CD14-positive monocyte (primary cell): Measurements from ENCODE around the gene TANC2. TPM values are rescaled to one million over a fixed set of nuclear protein-coding genes. Genes with fewer than 3 reads are reported as not detected.

ENCODE experiments used
- DNase-seq, 3 donors: peaks; one replicate each; pipeline ENCODE4 v3.0.0-alpha.2; 2011 to 2022
- H2AFZ ChIP-seq: 2 replicates; pipeline ENCODE4 v1.6.0; 2012; ENCODE audit warnings: mild to moderate bottlenecking, low read depth, low read length, inconsistent platforms; ENCODE audit not compliant: insufficient read depth, poor library complexity, severe bottlenecking
- H3K27ac ChIP-seq, 2 donors: 1 replicate in 1 of 2; 2 replicates in 1 of 2; pipeline ENCODE4 v1.5.1; 2012 to 2013; ENCODE audit warnings: low read length in 2 of 2, control low read depth in 1 of 2, inconsistent platforms in 1 of 2, low read depth in 1 of 2, mild to moderate bottlenecking in 1 of 2
- H3K27me3 ChIP-seq, 2 donors: one replicate each; pipeline versions ENCODE4 v1.6.0 to v1.6.1; 2011 to 2013; ENCODE audit warnings: low read length in 2 of 2; ENCODE audit not compliant: control insufficient read depth in 2 of 2, insufficient read depth in 2 of 2
- H3K36me3 ChIP-seq, 2 donors: replicated peaks in 1 of 2; 1 replicate in 1 of 2; 2 replicates in 1 of 2; pipeline versions ENCODE4 v1.5.1 to v1.6.1; 2012 to 2013; ENCODE audit warnings: low read length in 2 of 2, control low read depth in 1 of 2, inconsistent platforms in 1 of 2, mild to moderate bottlenecking in 1 of 2; ENCODE audit not compliant: insufficient read depth in 2 of 2, control insufficient read depth in 1 of 2
- H3K4me1 ChIP-seq, 2 donors: 1 replicate in 1 of 2; 2 replicates in 1 of 2; pipeline versions ENCODE4 v1.5.1 to v1.6.1; 2012 to 2013; ENCODE audit warnings: low read length in 2 of 2, control low read depth in 1 of 2, inconsistent platforms in 1 of 2, mild to moderate bottlenecking in 1 of 2, moderate library complexity in 1 of 2; ENCODE audit not compliant: insufficient read depth in 2 of 2, control insufficient read depth in 1 of 2
- H3K4me2 ChIP-seq: replicated peaks from 2 replicates; pipeline ENCODE3; 2012; ENCODE audit warnings: low read length, moderate library complexity, mild to moderate bottlenecking; ENCODE audit not compliant: poor library complexity, severe bottlenecking; ENCODE audit errors: extremely low read depth
- H3K4me3 ChIP-seq, 3 experiments: fragments of 200-600 bp in 1 of 3; sonication (generic) in 1 of 3; replicated peaks in 1 of 3; 1 replicate in 2 of 3; 2 replicates in 1 of 3; pipeline ENCODE4 v1.5.1; 2011 to 2013; ENCODE audit warnings: low read length in 3 of 3, mild to moderate bottlenecking in 3 of 3, control low read depth in 2 of 3, low read depth in 2 of 3, inconsistent platforms in 1 of 3, moderate library complexity in 1 of 3
- H3K79me2 ChIP-seq: 2 replicates; pipeline ENCODE4 v1.6.0; 2012; ENCODE audit warnings: mild to moderate bottlenecking, control low read depth, inconsistent platforms, low read length, moderate library complexity; ENCODE audit not compliant: insufficient read depth
- H3K9ac ChIP-seq: 2 replicates; pipeline ENCODE4 v1.6.0; 2017; ENCODE audit warnings: low read length, mild to moderate bottlenecking; ENCODE audit not compliant: insufficient read depth, poor library complexity, severe bottlenecking
- H3K9me3 ChIP-seq, 2 donors: replicated peaks in 1 of 2; 1 replicate in 1 of 2; 2 replicates in 1 of 2; pipeline versions ENCODE4 v1.5.1 to v1.6.1; 2012 to 2013; ENCODE audit warnings: low read length in 2 of 2, control low read depth in 1 of 2; ENCODE audit not compliant: control insufficient read depth in 1 of 2, insufficient read depth in 1 of 2
- H4K20me1 ChIP-seq: 2 replicates; pipeline ENCODE4 v1.6.0; 2012; ENCODE audit warnings: mild to moderate bottlenecking, low read length, control low read depth, moderate library complexity; ENCODE audit not compliant: insufficient read depth
- H3K27ac Mint-ChIP-seq, 7 donors: one replicate each; pipeline ENCODE4 v1.8.0; 2020; ENCODE audit warnings: mild to moderate bottlenecking in 7 of 7, mixed read lengths in 7 of 7, moderate library complexity in 6 of 7, inconsistent platforms in 2 of 7
- H3K27me3 Mint-ChIP-seq, 3 donors: one replicate each; pipeline ENCODE4 v1.8.0; 2021 to 2022; ENCODE audit warnings: low read depth in 3 of 3, mild to moderate bottlenecking in 3 of 3, mixed read lengths in 3 of 3, moderate library complexity in 3 of 3, inconsistent platforms in 1 of 3
- H3K36me3 Mint-ChIP-seq, 2 donors: one replicate each; pipeline ENCODE4 v1.8.0; 2020; ENCODE audit warnings: mixed read lengths in 2 of 2, inconsistent platforms in 1 of 2, mild to moderate bottlenecking in 1 of 2
- H3K4me1 Mint-ChIP-seq: one replicate; pipeline ENCODE4 v1.8.0; 2020; ENCODE audit warnings: mild to moderate bottlenecking, mixed read lengths
- H3K4me3 Mint-ChIP-seq, 2 donors: one replicate each; pipeline ENCODE4 v1.8.0; 2020; ENCODE audit warnings: mild to moderate bottlenecking in 2 of 2, mixed read lengths in 2 of 2, moderate library complexity in 1 of 2
- H3K9me3 Mint-ChIP-seq, 7 donors: one replicate each; pipeline ENCODE4 v1.8.0; 2020 to 2022; ENCODE audit warnings: mixed read lengths in 7 of 7, mild to moderate bottlenecking in 6 of 7, moderate library complexity in 6 of 7, inconsistent platforms in 2 of 7
- CTCF ChIP-seq: fragments of 200-600 bp; IDR thresholded peaks from one replicate; pipeline ENCODE4 v1.8.0; 2022; ENCODE audit warnings: antibody characterized with exemption, mild to moderate bottlenecking
- WGBS: methylation state at CpG from one replicate; pipeline ENCODE4 v1.1.5; 2013; ENCODE audit warnings: missing lambda C conversion rate; ENCODE audit not compliant: insufficient coverage; 5-methylcytosine and 5-hydroxymethylcytosine counted together
- intact Hi-C, 2 donors: fragments of 100-400 bp; cut with micrococcal nuclease; formaldehyde crosslinking; loops; one replicate each; pipeline versions ENCODE4 v1.15.0 to v1.15.1; 2023
- polyA plus RNA-seq, 3 donors: library from polyadenylated mRNA; depleted of rRNA in 1 of 3; unstranded in 2 of 3; stranded (reverse) in 1 of 3; fragments of 300-500 nt in 2 of 3; fragments of >200 nt in 1 of 3; fragmentation: Illumina TruSeq in 2 of 3; gene quantifications; 1 replicate in 2 of 3; 2 replicates in 1 of 3; pipeline ENCODE4 v1.2.3, GENCODE V29; 2012 to 2021

The TANC2 gene
- polyA plus RNA-seq, 3 donors: 0.27 to 6.5 (median 0.34) TPM

GRCh38 chr17:63001689-63002394, 35.8 kb downstream of the TANC2 start:
- H3K9me3 ChIP-seq: no peaks in the 10 kb centered on the region
- H3K36me3 ChIP-seq: no peaks in the 10 kb centered on the region
- Mint-ChIP-seq H3K4me1 (peaks cover 8% of the 10 kb centered on the region), H3K27ac (no peak overlapping the region), H3K9me3 (peaks cover 0 to 3% (median 0%) of the 10 kb centered on the region in 7 donors), H3K4me3 (no peak overlapping the region), H3K36me3 (no peaks in the 10 kb centered on the region), H3K27me3 (peaks cover 0 to 5% (median 2%) of the 10 kb centered on the region in 3 donors)
- no peak overlapping the region for H3K4me3 ChIP-seq
- no peak for TF ChIP-seq CTCF
- no peaks in the 10 kb centered on the region for H3K4me1 ChIP-seq
- H2AFZ ChIP-seq: no peak overlapping the region
- intact Hi-C loops: no loop called here
- H3K79me2 ChIP-seq: no peaks in the 10 kb centered on the region
- H3K27ac ChIP-seq: no peak overlapping the region
- WGBS: 100% methylated on average over 1 of the region's 5 CpGs
- no peaks in the 10 kb centered on the region for H4K20me1 ChIP-seq
- H3K9ac ChIP-seq: no peak overlapping the region
- peak in 1 of 3 donors; percentile 20 for DNase-seq
- H3K4me2 ChIP-seq: no peak overlapping the region
- H3K27me3 ChIP-seq: no peaks in the 10 kb centered on the region

- no peak for DNase-seq
- Histone ChIP-seq H4K20me1 (no peaks in the 10 kb centered on the region), H2AFZ (no peak overlapping the region), H3K4me1 (no peaks in the 10 kb centered on the region), H3K9ac (no peak overlapping the region), H3K27ac (no peak overlapping the region), H3K9me3 (no peaks in the 10 kb centered on the region), H3K4me2 (no peak overlapping the region), H3K4me3 (no peak overlapping the region), H3K27me3 (no peaks in the 10 kb centered on the region), H3K79me2 (no peaks in the 10 kb centered on the region), H3K36me3 (no peaks in the 10 kb centered on the region)
- H3K4me1 Mint-ChIP-seq: peaks cover 8% of the 10 kb centered on the region
- H3K9me3 Mint-ChIP-seq: peaks cover 0 to 3% (median 0%) of the 10 kb centered on the region in 7 donors
- H3K36me3 Mint-ChIP-seq: no peaks in the 10 kb centered on the region
- intact Hi-C loops: no loop called here
- H3K4me3 Mint-ChIP-seq: no peak overlapping the region
- no CpG with 5 or more reads among the region's 2 CpGs for WGBS
- H3K27me3 Mint-ChIP-seq: peaks cover 0 to 6% (median 2%) of the 10 kb centered on the region in 3 donors
- no peak overlapping the region for H3K27ac Mint-ChIP-seq
- TF ChIP-seq CTCF: no peak
Measured at GRCh38 chr17:63002625-63003024, 36.6 kb downstream of the TANC2 start.
